C4-2B (cell line): ENCODE results near the gene FCER1G.

Experiments
- ZFX ChIP-seq: fragments of 450-650 bp; IDR thresholded peaks from 2 replicates; pipeline ENCODE4 v1.6.1; 2017
- TF ChIP-seq, protein P1 (sequence below): fragments of 450-650 bp; conservative IDR thresholded peaks from 2 replicates; pipeline ENCODE4 v1.5.1; 2017; ENCODE audit warnings: mild to moderate bottlenecking

- TF ChIP-seq, protein P1, sequence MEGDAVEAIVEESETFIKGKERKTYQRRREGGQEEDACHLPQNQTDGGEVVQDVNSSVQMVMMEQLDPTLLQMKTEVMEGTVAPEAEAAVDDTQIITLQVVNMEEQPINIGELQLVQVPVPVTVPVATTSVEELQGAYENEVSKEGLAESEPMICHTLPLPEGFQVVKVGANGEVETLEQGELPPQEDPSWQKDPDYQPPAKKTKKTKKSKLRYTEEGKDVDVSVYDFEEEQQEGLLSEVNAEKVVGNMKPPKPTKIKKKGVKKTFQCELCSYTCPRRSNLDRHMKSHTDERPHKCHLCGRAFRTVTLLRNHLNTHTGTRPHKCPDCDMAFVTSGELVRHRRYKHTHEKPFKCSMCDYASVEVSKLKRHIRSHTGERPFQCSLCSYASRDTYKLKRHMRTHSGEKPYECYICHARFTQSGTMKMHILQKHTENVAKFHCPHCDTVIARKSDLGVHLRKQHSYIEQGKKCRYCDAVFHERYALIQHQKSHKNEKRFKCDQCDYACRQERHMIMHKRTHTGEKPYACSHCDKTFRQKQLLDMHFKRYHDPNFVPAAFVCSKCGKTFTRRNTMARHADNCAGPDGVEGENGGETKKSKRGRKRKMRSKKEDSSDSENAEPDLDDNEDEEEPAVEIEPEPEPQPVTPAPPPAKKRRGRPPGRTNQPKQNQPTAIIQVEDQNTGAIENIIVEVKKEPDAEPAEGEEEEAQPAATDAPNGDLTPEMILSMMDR: no peak
- no peak for TF ChIP-seq ZFX
Observed at GRCh38 chr1:161216945-161217712, 2.0 kb downstream of the FCER1G start.
